Lung (tissue), 12 donors: ENCODE data around the gene FRMD3. TPM values are rescaled to one million over a fixed set of nuclear protein-coding genes. Genes with fewer than 3 reads are reported as not detected.
A peak's percentile ranks its signal among the peaks of the same experiment; 100 is the strongest.

Experiments
- ATAC-seq: fragments of 200-7000 bp; cut with Tn5 transposase; one replicate; pipeline ENCODE4 v1.9.1; 2020; ENCODE audit warnings: moderate number of reproducible peaks; ENCODE audit not compliant: insufficient read depth, low FRiP score
- DNase-seq, 3 donors: peaks; one replicate each; pipeline ENCODE4 v3.0.0-alpha.2; 2013 to 2017
- H3K27ac ChIP-seq, 2 donors: one replicate each; pipeline ENCODE4 v1.5.1; 2013; ENCODE audit warnings: mild to moderate bottlenecking in 2 of 2, moderate library complexity in 2 of 2, control low read depth in 1 of 2, inconsistent platforms in 1 of 2, low read depth in 1 of 2, low read length in 1 of 2
- H3K27me3 ChIP-seq, 3 donors: one replicate each; pipeline ENCODE4 v1.5.1; 2013; ENCODE audit warnings: low read length in 2 of 3; ENCODE audit not compliant: control insufficient read depth in 3 of 3, insufficient read depth in 3 of 3
- H3K36me3 ChIP-seq, 4 donors: one replicate each; pipeline ENCODE4 v1.5.1; 2013; ENCODE audit warnings: low read length in 4 of 4, mild to moderate bottlenecking in 1 of 4, moderate library complexity in 1 of 4; ENCODE audit not compliant: control insufficient read depth in 4 of 4, insufficient read depth in 4 of 4
- H3K4me1 ChIP-seq, 5 donors: one replicate each; pipeline ENCODE4 v1.5.1; 2013; ENCODE audit warnings: low read length in 5 of 5, mild to moderate bottlenecking in 2 of 5, moderate library complexity in 1 of 5; ENCODE audit not compliant: control insufficient read depth in 5 of 5, insufficient read depth in 5 of 5
- H3K4me3 ChIP-seq: one replicate; pipeline ENCODE4 v1.5.1; 2013; ENCODE audit warnings: mild to moderate bottlenecking, control low read depth, moderate library complexity
- H3K9ac ChIP-seq, 2 donors: one replicate each; pipeline ENCODE4 v1.5.1; 2013; ENCODE audit warnings: low read length in 2 of 2, control low read depth in 1 of 2; ENCODE audit not compliant: insufficient read depth in 1 of 2
- H3K9me3 ChIP-seq, 4 donors: one replicate each; pipeline ENCODE4 v1.5.1; 2013; ENCODE audit warnings: low read length in 3 of 4, mild to moderate bottlenecking in 1 of 4, moderate library complexity in 1 of 4; ENCODE audit not compliant: control insufficient read depth in 4 of 4, insufficient read depth in 3 of 4
- CTCF ChIP-seq: IDR thresholded peaks from 2 replicates; pipeline ENCODE4 v1.5.1; 2012; ENCODE audit warnings: mild to moderate bottlenecking; ENCODE audit errors: control extremely low read depth, extremely low read depth
- WGBS, 2 donors: extraction: QIAGEN DNeasy Blood & Tissue Kit; methylation state at CpG; one replicate each; pipeline ENCODE4 v1.1.7; 2013; 5-methylcytosine and 5-hydroxymethylcytosine counted together
- polyA plus RNA-seq, 2 donors: library from polyadenylated mRNA; stranded (reverse); fragments of 200-250 nt; gene quantifications; one replicate each; pipeline ENCODE4 v1.2.1, GENCODE V29; 2013
- total RNA-seq, 2 donors: library from RNA; depleted of rRNA in 1 of 2; stranded (reverse); fragments of >200 nt in 1 of 2; gene quantifications; one replicate each; pipeline ENCODE4 v1.2.1, GENCODE V29; 2014 to 2021
- donor health status: control.
- donor health status: control.
- donor health status: Bipolar disorder and iron deficiency.
- donor health status: healthy.
- donor health status: DM: yes; HTN: yes; CAD: no.

The FRMD3 gene
- total and polyA plus RNA-seq, 4 donors: 0.75 to 3.2 (median 1.6) TPM

GRCh38 chr9:83200531-83200930 is 337.7 kb downstream of the FRMD3 start:
- no peak for TF ChIP-seq CTCF
- Histone ChIP-seq H3K4me3 (no peak overlapping the region), H3K9me3 (no peaks in the 10 kb centered on the region), H3K36me3 (no peaks in the 10 kb centered on the region), H3K27me3 (no peaks in the 10 kb centered on the region), H3K27ac (no peak overlapping the region), H3K4me1 (peaks cover 0 to 3% (median 0%) of the 10 kb centered on the region in 5 donors), H3K9ac (no peak overlapping the region)
- no peak for DNase-seq
- 90 to 91% methylated on average over 2 of the region's 2 CpGs for WGBS, 2 donors
- ATAC-seq: no peak

- TF ChIP-seq CTCF: no peak
- 86 to 88% methylated on average over 6 of the region's 6 CpGs for WGBS, 2 donors
- Histone ChIP-seq H3K27me3 (no peaks in the 10 kb centered on the region), H3K4me3 (no peak overlapping the region), H3K36me3 (no peaks in the 10 kb centered on the region), H3K4me1 (peaks cover 0 to 3% (median 0%) of the 10 kb centered on the region in 5 donors), H3K27ac (no peak overlapping the region), H3K9me3 (peaks cover 0 to 2% (median 0%) of the 10 kb centered on the region in 4 donors), H3K9ac (no peak overlapping the region)
- no peak for DNase-seq
- no peak for ATAC-seq
Measured at GRCh38 chr9:83199832-83200231, 338.4 kb downstream of the FRMD3 start.

GRCh38 chr9:83199240-83199639 is 339.0 kb downstream of the FRMD3 start:
- no peak for ATAC-seq
- H3K4me1 ChIP-seq: peaks cover 0 to 3% (median 0%) of the 10 kb centered on the region in 5 donors
- no peak overlapping the region for H3K9ac ChIP-seq
- no peak overlapping the region for H3K27ac ChIP-seq
- peaks cover 0 to 2% (median 0%) of the 10 kb centered on the region in 4 donors for H3K9me3 ChIP-seq
- TF ChIP-seq CTCF: no peak
- H3K4me3 ChIP-seq: no peak overlapping the region
- H3K36me3 ChIP-seq: no peaks in the 10 kb centered on the region
- H3K27me3 ChIP-seq: no peaks in the 10 kb centered on the region
- WGBS, 2 donors: 33 to 44% methylated on average over 5 of the region's 5 CpGs
- DNase-seq: peak; percentile 56 to 71 (median 63)

- Histone ChIP-seq H3K27me3 (no peaks in the 10 kb centered on the region), H3K36me3 (no peaks in the 10 kb centered on the region), H3K9me3 (peaks cover 0 to 2% (median 0%) of the 10 kb centered on the region in 4 donors), H3K4me3 (no peak overlapping the region), H3K4me1 (peaks cover 0 to 3% (median 0%) of the 10 kb centered on the region in 5 donors), H3K27ac (no peak overlapping the region), H3K9ac (no peak overlapping the region)
- DNase-seq: no peak
- no peak for TF ChIP-seq CTCF
- ATAC-seq: no peak
- 72 to 74% methylated on average over 3 of the region's 3 CpGs for WGBS, 2 donors
Measured at GRCh38 chr9:83198371-83198770, 339.8 kb downstream of the FRMD3 start.
